Esophagus muscularis mucosa (tissue), 3 donors: Measurements from ENCODE around the gene PER2.

Experiments
- CTCF ChIP-seq, 3 experiments: fragments of 200-600 bp in 2 of 3; fragments of 450-650 bp in 1 of 3; sonication (generic) in 2 of 3; IDR thresholded peaks; one replicate each; pipeline ENCODE4 v1.5.1; 2017 to 2019; ENCODE audit warnings: antibody characterized with exemption in 3 of 3, mild to moderate bottlenecking in 2 of 3, moderate library complexity in 1 of 3
- POLR2A ChIP-seq: fragments of 450-650 bp; IDR thresholded peaks from one replicate; pipeline ENCODE4 v1.6.1; 2017; ENCODE audit warnings: antibody characterized with exemption, moderate library complexity, mild to moderate bottlenecking, low read depth

GRCh38 chr2:238326801-238327365 is 38.5 kb upstream of the PER2 start:
- TF ChIP-seq CTCF (IDR thresholded peaks at IDR 0.05) = no peak
- TF ChIP-seq POLR2A = no peak
